Testis (tissue), 3 donors: ENCODE measurements around the gene DEXI. TPM values are rescaled to one million over a fixed set of nuclear protein-coding genes. Genes with fewer than 3 reads are reported as not detected.

Source experiments
- DNase-seq: peaks from one replicate; pipeline ENCODE4 v3.0.0-alpha.2; 2019
- H3K27ac ChIP-seq, 2 donors: fragments of 200-600 bp; sonication (generic); one replicate each; pipeline ENCODE4 v1.5.1; 2019
- H3K27me3 ChIP-seq: fragments of 200-600 bp; sonication (generic); one replicate; pipeline ENCODE4 v1.5.1; 2019
- H3K36me3 ChIP-seq: fragments of 200-600 bp; sonication (generic); one replicate; pipeline ENCODE4 v1.5.1; 2017; ENCODE audit warnings: low read depth; ENCODE audit errors: missing control alignments
- H3K4me1 ChIP-seq: fragments of 200-600 bp; sonication (generic); one replicate; pipeline ENCODE4 v1.5.1; 2019
- H3K4me3 ChIP-seq, 2 donors: fragments of 200-600 bp; sonication (generic); one replicate each; pipeline ENCODE4 v1.5.1; 2017 to 2019
- H3K9me3 ChIP-seq: fragments of 200-600 bp; sonication (generic); one replicate; pipeline ENCODE4 v1.5.1; 2017
- POLR2A ChIP-seq: fragments of 450-650 bp; IDR thresholded peaks from one replicate; pipeline ENCODE4 v1.6.1; 2017; ENCODE audit warnings: antibody characterized with exemption, mild to moderate bottlenecking, moderate library complexity
- WGBS, 2 donors: methylation state at CpG; one replicate each; pipeline ENCODE4 v1.1.5; 2018; 5-methylcytosine and 5-hydroxymethylcytosine counted together
- intact Hi-C: fragments of 100-400 bp; cut with DNase I; formaldehyde crosslinking; loops from one replicate; pipeline ENCODE4 v1.15.1; 2023; ENCODE audit warnings: low total_unique reads
- polyA plus RNA-seq: library from polyadenylated mRNA; stranded (reverse); fragments of 350-450 nt; fragmentation: Illumina TruSeq; extraction: RNeasy Lipid Tissue Mini Kit (QIAGEN cat#74804); gene quantifications from one replicate; pipeline ENCODE4 v1.2.3, GENCODE V29; 2014; ENCODE audit warnings: low read depth, low replicate concordance; ENCODE audit not compliant: insufficient read depth
- total RNA-seq, 2 donors: library from RNA; depleted of rRNA; stranded (reverse); fragments of >200 nt; gene quantifications; one replicate each; pipeline ENCODE4 v1.2.3, GENCODE V29; 2016
- TF ChIP-seq, protein P1 (sequence below), 3 experiments: fragments of 450-650 bp in 2 of 3; fragments of 200-600 bp in 1 of 3; sonication (generic) in 1 of 3; IDR thresholded peaks; one replicate each; pipeline ENCODE4 v1.5.1; 2016 to 2019; ENCODE audit warnings: antibody characterized with exemption in 3 of 3, mild to moderate bottlenecking in 2 of 3, moderate library complexity in 1 of 3

The DEXI gene
- total and polyA plus RNA-seq, 3 donors from 2014 or later: 30.0 to 57.4 (median 39.0) TPM

DNA sequence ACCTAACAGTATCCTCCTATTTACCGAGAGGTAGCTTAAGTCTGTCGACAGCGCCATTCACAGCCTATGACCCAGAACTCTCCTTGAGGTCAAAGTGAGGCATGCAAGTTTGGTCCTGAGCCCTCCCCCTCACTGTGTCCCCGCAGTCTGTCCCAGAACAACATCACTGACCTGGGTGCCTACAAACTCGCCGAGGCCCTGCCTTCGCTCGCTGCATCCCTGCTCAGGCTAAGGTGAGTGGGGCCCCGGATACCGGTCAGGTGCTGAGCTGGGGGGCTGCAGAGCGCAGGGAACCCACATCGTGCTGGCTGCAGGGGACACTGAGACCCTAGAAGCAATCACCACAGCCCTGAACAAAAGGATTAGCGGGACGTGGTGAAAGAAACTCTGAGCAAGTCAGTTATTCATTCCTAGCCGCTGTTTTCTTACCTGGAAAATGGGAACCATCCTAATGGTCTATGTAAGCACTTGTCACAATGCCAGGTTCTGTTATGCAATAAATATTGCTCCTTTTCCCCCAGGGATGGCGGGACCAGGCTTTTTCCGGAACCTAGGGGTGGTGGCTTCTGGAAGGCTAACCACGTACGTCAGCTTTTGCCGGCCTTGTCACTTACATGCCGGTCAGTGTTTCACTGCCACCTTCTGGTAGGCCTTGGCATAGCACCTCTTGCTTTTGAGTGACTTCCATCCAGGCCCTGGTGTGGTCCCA, 23.8 kb downstream of the DEXI start:
- peak overlapping the region in 1 of 2 donors; percentile 2 for H3K27ac ChIP-seq
- peak; percentile 98 for DNase-seq
- intact Hi-C loops: no loop called here
- WGBS, 2 donors: 39 to 41% methylated on average over 13 to 21 of the region's 21 CpGs
- no peaks in the 10 kb centered on the region for H3K36me3 ChIP-seq
- H3K4me1 ChIP-seq: peaks cover 20% of the 10 kb centered on the region
- H3K4me3 ChIP-seq: no peak overlapping the region
- H3K27me3 ChIP-seq: no peaks in the 10 kb centered on the region
- no peaks in the 10 kb centered on the region for H3K9me3 ChIP-seq
- no peak for TF ChIP-seq POLR2A
- TF ChIP-seq, protein P1, sequence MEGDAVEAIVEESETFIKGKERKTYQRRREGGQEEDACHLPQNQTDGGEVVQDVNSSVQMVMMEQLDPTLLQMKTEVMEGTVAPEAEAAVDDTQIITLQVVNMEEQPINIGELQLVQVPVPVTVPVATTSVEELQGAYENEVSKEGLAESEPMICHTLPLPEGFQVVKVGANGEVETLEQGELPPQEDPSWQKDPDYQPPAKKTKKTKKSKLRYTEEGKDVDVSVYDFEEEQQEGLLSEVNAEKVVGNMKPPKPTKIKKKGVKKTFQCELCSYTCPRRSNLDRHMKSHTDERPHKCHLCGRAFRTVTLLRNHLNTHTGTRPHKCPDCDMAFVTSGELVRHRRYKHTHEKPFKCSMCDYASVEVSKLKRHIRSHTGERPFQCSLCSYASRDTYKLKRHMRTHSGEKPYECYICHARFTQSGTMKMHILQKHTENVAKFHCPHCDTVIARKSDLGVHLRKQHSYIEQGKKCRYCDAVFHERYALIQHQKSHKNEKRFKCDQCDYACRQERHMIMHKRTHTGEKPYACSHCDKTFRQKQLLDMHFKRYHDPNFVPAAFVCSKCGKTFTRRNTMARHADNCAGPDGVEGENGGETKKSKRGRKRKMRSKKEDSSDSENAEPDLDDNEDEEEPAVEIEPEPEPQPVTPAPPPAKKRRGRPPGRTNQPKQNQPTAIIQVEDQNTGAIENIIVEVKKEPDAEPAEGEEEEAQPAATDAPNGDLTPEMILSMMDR (IDR thresholded peaks at IDR 0.05): peak; percentile 87 to 96 (median 92)

DNA sequence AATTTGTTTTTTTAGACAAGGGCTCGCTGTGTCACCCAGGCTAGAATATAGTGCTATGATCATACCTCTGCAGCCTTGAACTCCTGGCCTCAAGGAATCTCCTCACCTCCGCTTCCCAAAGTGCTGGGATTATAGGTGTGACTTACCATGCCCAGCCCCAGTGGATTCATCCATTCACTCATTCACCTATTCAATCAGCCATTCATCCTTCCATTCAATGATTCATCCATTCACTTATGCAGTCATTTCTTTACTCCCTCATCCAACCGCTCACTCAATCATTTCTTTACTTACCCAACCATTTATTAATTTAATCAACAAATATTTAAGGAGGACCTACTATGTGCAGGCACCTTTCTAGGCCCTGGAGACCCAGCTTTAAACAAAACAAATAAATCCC, 25.7 kb downstream of the DEXI start:
- H3K36me3 ChIP-seq: no peaks in the 10 kb centered on the region
- WGBS, 2 donors: 63 to 67% methylated on average over 3 of the region's 3 CpGs
- DNase-seq: no peak
- no peaks in the 10 kb centered on the region for H3K27me3 ChIP-seq
- peaks cover 10% of the 10 kb centered on the region for H3K4me1 ChIP-seq
- H3K27ac ChIP-seq: no peak overlapping the region
- no peak overlapping the region for H3K4me3 ChIP-seq
- intact Hi-C loops: no loop called here
- TF ChIP-seq, protein P1 (IDR thresholded peaks at IDR 0.05): no peak
- no peaks in the 10 kb centered on the region for H3K9me3 ChIP-seq

DNA sequence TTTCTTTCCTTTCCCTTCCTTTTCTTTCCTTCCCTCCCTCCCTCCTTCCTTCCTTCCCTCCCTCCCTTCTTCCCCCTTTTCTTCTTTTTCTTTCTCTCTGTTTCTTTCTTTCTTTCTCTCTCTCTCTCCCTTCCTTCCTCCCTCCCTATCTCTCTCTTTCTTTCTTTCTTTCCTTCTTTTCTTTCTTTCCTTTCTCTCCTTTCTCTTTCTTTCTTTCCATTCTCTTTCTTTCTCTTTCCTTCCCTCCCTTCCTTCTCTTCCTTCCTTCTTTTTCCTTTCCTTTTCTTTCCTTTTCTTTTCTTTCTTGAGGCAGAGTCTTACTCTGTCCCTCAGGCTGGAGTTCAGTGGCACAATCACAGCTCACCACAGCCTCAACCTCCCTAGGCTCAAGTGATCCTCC, 31.0 kb downstream of the DEXI start:
- H3K27me3 ChIP-seq: no peaks in the 10 kb centered on the region
- H3K36me3 ChIP-seq: no peaks in the 10 kb centered on the region
- H3K4me3 ChIP-seq: no peak overlapping the region
- intact Hi-C loops: loop anchor here (5.0 kb wide), 1 partner anchor 164 kb away; no protein-coding TSS in a partner anchor
- H3K9me3 ChIP-seq: no peaks in the 10 kb centered on the region
- no peak for DNase-seq
- no peaks in the 10 kb centered on the region for H3K4me1 ChIP-seq
- no peak for TF ChIP-seq POLR2A
- TF ChIP-seq, protein P1 (IDR thresholded peaks at IDR 0.05): no peak
- no peak overlapping the region for H3K27ac ChIP-seq

DNA sequence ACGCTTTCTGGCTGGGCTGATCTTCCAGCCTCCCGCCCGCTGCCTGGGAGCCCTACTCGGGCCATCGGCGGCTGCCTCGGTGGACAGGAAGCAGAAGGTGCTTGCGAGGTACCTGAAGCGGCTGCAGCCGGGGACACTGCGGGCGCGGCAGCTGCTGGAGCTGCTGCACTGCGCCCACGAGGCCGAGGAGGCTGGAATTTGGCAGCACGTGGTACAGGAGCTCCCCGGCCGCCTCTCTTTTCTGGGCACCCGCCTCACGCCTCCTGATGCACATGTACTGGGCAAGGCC, 34.6 kb downstream of the DEXI start:
- DNase-seq: no peak
- WGBS, 2 donors: 76% methylated on average over 20 of the region's 21 CpGs; no CpG with 5 or more reads in 1 of the 2 donors
- Histone ChIP-seq H3K4me1 (no peaks in the 10 kb centered on the region), H3K27ac (no peak overlapping the region), H3K36me3 (no peaks in the 10 kb centered on the region), H3K27me3 (no peaks in the 10 kb centered on the region), H3K9me3 (no peaks in the 10 kb centered on the region), H3K4me3 (no peak overlapping the region)
- intact Hi-C loops: no loop called here
- TF ChIP-seq, protein P1 (IDR thresholded peaks at IDR 0.05): no peak
- no peak for TF ChIP-seq POLR2A
